CD4-positive, alpha-beta T cell treated with Interleukin-21 for 1 hour (primary cell): ENCODE results near the gene TMEM80.
A peak's percentile ranks its signal among the peaks of the same experiment; 100 is the strongest.
"Not testable (repeated sequence)": the region's sequence is repeated elsewhere in the genome, so short reads cannot be mapped to it uniquely, and the experiment has no call there.

Experiments used
- DNase-seq: peaks from one replicate; pipeline ENCODE4 v3.0.0-alpha.2; 2020

The TMEM80 gene

DNA sequence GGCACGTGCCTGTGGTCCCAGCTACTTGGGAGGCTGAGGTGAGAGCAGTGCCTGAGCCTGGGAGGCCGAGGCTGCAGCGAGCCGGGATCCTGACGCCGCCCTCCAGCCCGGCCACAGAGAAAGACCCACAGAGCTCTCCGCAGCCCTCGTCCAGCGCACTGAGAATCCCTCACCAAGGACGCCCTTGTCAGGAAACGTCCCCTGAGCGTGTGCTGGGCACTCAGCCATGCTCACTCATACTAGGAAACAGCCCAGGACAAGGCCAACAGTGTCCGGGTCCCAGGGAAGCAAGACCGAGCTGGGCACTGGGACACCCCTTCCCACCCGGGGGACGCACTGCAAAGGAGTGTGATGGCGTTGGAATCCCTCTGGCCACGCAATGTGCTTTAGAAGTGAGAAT, 15.1 kb upstream of the TMEM80 start:
- DNase-seq = no peak

DNA sequence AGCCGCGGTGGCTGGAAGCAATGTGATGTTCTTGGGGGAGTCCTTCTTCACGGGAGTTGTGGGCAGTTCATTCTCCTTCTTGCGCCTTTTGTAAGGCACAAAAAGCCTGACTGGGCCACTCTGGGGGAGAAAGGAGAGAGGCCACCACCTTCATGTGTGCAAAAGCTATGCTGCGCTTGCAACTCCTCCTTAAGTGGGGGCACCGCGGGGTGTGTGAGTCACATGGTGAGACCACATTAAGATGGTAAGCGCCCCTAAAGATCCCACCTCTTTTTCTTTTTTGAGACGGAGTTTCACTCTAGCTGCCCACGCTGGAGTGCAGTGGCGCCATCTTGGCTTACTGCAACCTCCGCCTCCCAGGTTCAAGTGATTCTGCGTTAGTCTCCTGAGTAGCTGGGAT, 14.6 kb upstream of the TMEM80 start:
- no peak for DNase-seq

- DNase-seq = no peak
Measured at GRCh38 chr11:686451-687243, 9.0 kb upstream of the TMEM80 start.

GRCh38 chr11:687751-688150, 7.9 kb upstream of the TMEM80 start:
- DNase-seq = no peak

GRCh38 chr11:688681-689080, 6.9 kb upstream of the TMEM80 start:
- no peak for DNase-seq

- no peak for DNase-seq
Measured at GRCh38 chr11:689625-690024, 6.0 kb upstream of the TMEM80 start.

DNA sequence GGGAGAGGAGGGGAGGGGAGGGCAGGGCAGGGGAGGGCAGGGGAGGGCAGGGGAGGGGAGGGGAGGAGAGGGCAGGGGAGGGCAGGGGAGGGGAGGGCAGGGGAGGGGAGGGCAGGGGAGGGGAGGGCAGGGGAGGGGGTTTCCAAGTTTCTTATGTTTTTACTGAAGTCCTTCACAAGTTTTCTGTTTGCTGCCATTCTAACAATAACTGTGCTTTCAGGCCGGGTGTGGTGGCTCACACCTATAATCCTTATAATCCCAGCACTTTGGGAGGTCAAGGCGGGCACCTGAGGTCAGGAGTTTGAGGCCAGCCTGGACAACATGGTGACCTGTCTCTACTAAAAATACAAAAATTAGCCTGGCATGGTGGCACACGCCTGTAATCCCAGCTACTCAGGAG, 5.4 kb upstream of the TMEM80 start:
- DNase-seq = not testable (repeated sequence)

DNA sequence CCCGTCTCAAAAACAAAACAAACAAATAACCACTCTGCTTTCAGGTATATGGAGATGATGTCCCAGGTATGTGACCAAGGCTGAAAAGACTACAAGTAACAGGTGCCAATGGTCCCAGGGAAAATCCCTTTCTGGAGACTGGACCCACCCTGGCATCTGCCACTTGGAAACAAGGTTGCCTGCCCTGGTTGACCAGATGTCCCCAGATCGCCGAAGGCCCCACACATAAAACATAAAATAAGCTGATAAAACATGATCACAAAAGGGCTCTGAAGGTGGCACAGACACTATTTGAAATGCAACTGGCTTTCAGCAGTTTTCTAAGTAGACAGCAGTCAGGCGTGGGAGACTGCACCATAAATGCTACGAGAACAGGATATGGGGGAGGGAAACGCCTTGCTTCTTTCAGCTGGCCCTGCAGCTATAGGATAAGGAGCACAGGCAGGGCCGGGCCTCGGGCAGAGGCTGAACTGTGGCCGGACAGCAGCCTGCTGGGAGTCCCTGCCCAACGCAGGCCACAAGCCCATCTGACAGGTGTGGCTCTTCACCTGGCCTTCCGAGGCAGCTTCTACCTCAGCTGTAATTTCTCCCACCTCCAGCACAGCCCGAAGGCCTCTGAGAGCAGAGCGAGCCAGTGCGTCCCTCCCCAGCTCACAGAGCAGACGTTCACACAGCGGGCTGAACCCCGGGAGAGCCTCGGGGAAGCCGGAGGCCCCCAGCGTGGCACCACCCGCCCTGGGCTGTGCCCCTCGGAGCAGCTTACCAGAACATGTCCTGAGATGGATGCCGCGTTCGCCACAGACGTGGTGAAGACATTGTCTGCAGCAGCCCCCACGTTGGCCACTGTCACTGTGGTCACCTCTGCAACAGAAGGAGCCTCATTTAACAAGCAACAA, 4.6 kb upstream of the TMEM80 start:
- DNase-seq = no peak

DNA sequence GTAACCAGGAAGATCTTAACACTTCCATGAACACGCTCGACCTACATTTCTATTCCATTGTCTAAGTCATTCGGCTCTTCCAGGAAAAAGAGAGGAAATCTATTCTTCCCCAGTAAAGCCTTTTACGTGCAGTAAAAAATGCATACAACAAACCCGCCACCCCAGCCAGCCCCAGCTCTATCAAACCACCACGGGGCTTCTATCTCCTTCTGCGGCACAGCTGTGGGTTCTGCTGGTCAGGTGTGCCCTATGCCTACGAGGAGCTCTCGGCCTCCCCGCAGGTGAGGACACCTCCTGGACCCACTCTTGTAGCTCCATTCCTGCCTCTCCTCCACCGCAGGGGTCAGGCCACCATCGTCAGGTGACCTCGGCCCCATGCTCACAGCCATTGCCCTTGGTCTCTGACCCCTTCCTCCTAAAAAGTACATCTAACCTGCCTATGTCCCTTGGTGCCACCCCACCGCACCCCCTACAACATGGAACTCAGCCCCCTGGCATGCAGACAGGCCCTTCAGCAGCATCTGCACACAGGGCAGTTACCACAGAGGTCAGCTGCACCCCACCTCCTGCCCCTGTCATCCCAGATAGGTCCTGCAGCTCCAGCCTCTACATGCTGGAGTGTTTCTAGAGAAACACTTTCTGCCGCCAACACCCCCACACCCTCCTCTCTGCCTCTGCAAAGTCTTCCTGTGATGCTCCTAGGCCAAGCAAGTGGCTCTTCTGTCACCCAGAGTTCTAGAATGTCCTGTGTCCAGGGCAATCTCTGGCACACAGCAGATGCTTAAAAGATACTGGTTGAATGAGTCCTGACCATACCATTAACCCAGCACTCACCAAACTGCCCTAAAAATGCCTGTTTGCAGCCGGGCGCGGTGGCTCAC, 3.7 kb upstream of the TMEM80 start:
- DNase-seq = no peak

GRCh38 chr11:692824-693414, 2.7 kb upstream of the TMEM80 start:
- peak; percentile 22 for DNase-seq

DNA sequence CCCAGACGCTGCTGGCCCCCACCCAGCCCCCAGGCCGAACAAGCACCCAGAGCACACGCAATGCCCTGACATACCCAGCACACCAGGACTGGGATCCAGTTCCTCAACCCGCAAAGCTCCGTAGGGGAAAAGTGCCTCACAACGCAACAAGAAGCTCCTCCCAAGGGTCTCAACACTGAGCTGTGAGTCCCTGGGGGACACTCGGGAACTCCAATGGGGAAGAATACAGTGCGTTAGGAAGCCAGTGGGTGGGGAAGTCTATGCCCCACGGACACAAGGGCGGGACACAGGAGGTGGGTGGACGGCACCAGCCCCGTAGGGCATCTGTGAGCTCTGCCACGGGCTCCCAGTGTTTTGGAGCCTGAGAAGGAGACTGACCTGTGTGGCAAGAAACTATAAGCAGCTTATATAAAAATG, 2.2 kb upstream of the TMEM80 start:
- no peak for DNase-seq

GRCh38 chr11:693887-694562, 1.6 kb upstream of the TMEM80 start:
- DNase-seq = no peak

DNA sequence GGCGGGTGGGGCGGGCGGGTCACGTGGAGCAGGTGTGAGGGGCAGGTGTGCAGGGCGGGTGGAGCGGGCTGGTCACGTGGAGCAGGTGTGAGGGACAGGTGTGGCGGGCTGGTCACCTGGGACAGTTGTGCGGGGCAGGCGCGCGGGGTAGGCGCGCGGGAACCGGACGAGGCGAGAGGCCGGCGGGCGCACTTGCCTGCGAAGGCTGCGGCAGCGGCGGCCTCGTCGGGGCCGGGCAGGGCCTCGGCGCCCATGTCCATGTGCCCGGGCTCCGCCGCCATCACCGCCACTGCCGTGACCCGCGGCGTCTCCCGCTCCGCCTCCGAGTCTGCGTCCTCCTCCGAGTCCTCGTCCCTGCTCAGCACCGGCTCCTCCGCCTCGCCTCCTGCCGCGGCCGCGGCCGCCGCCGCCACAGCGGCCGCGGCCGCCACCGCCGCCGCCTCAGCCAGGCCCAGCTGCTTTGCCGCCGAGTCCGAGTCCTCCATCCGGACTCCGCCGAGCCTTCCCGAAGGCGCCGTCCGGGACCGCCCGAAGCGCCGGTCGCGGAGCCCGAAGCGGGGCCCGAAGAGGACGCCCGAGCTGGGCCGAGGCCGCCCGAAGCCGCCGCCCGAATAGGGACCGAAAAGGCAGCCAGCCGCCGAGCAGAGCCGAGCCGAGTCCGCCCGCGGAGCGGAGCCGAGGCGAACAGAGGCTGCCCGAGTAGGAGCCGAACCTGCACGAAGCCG, 891 bp upstream of the TMEM80 start, which contains the start of gene DEAF1:
TSS of gene DEAF1 (minus strand) at position 660 of the 725 bp plus-strand sequence. CDS start at position 485, 175 bp downstream.
- DNase-seq = peak; percentile 99

GRCh38 chr11:695288-695537, 403 bp upstream of the TMEM80 start:
- DNase-seq = no peak

DNA sequence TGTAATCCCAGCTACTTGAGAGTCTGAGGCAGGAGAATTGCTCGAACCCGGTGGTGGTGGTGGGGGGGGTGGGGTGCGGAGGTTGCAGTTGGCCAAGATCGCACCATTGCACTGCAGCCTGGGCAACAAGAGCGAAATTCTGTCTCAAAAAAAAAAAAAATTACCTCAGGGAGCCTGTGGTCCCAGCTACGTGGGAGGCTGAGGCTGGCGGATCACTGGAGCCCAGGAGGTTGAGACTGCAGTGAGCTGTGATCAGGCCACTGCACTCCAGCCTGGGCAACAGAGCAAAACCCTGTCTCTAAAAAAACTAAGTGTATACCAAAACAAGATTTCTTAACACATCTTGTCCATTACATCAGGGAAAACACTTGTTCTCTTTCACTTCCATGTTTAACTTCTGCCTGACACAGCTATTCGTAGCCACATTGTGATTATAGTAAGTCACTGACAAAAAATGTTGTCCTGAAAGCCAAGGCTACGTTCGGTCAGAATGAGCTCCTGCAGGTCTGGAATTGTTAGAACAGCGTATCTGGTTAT, 1.4 kb downstream of the TMEM80 start:
- no peak for DNase-seq

- no peak for DNase-seq
Measured at GRCh38 chr11:697811-698311, 2.2 kb downstream of the TMEM80 start.

DNA sequence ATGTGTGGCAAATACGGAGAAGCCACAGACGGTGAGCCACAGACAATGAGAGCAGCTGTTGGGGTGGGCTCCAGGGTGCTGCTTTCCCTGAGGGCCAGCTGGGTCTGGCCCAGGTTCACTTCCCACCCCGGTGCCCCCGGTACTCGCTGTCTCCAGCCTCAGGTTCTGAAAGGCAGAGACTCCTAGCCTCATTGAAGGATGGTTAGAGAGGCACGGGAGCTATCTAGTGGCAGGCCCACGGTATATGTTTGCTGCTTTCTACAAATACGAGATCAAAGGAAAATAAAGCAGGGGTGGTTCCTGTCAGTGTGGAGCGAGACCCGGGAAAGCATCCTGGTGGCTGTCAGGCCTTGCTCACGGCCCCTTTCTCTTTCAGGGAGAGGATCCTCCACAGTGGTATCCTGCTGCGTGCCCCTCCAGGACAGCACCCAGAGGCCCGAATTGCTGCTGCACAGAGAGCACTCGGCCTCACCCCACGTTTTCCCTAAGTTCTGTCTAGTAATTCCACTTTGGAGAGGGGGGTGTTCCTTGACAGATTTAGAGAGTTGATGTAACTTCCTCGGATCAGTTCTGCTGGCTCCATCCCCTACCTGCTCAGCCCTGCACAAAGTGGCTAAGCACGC, 3.0 kb downstream of the TMEM80 start:
- DNase-seq = no peak

DNA sequence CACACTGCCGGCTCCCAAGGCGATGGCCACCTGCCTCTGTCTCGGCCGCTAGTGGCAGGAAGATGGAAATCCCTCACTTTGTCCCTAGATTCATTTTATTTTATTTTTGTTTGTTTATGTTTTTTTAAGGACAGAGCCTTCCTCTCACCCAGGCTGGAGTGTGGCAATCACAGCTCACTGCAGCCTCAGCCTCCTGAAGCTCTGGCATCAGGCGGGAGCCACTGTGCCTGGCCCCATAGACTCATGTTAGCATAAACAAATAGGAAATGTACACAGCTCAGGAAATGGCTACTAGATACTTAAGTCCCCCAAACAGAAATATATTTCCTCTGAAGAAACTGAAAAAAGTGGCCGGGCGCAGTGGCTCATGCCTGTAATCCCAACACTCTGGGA, 3.5 kb downstream of the TMEM80 start:
- no peak for DNase-seq

- DNase-seq = no peak
Measured at GRCh38 chr11:699753-700152, 4.1 kb downstream of the TMEM80 start.

DNA sequence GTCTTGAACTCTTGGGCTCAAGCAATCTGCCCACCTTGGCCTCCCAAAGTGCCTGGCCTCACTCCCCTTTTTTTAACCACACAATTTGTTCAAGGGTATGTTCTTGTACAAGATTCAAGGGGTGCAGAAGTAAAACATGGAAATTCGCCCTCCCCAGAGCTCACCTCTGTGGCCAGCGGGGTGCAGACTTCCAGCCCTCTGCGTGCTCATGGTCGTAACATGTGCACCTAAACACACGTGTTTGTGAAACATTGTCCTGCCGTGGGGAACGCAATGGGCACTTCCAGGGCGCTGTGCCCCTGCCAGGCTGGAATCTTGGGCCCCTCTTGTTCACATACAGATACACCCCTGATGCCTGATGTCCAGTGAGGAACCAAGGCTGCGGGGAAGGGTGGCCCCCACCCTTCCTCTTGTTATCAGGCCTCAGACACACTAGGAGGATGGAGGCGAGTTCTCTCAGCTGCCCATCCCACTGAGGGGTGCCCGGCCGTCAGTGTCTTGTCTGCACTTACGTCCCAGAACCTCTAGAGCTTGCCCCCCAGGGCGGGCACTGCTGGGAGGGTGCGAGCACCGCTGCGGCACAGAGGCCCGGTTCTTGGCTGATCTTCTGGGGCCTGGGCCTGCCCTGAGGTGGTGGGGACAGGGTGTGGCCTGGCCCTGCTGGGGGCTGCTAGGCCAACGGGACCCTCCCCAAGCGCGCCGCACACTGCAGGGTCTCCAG, 6.3 kb downstream of the TMEM80 start:
- DNase-seq = no peak
